IPS-20b (cell line): Measurements from ENCODE around the gene KRT4.

ENCODE experiments used
- H3K27ac ChIP-seq: one replicate; pipeline ENCODE4 v1.5.1; 2013; ENCODE audit warnings: low read length
- H3K27me3 ChIP-seq: 2 replicates; pipeline ENCODE4 v1.6.1; 2013; ENCODE audit warnings: mild to moderate bottlenecking, low read length, inconsistent platforms; ENCODE audit not compliant: insufficient read depth
- H3K36me3 ChIP-seq: 2 replicates; pipeline ENCODE4 v1.6.1; 2013; ENCODE audit warnings: low read depth, mild to moderate bottlenecking, inconsistent platforms, low read length, moderate library complexity; ENCODE audit not compliant: insufficient read depth
- H3K4me1 ChIP-seq: 2 replicates; pipeline ENCODE4 v1.6.1; 2013; ENCODE audit warnings: mild to moderate bottlenecking, control low read depth, inconsistent platforms, low read length, moderate library complexity; ENCODE audit not compliant: insufficient read depth
- H3K4me3 ChIP-seq: 2 replicates; pipeline ENCODE4 v1.5.1; 2013; ENCODE audit warnings: mild to moderate bottlenecking, low read length, inconsistent platforms
- H3K9ac ChIP-seq: 2 replicates; pipeline ENCODE4 v1.6.1; 2013; ENCODE audit warnings: low read depth, mild to moderate bottlenecking, inconsistent platforms, low read length, moderate library complexity
- H3K9me3 ChIP-seq: 2 replicates; pipeline ENCODE4 v1.6.1; 2013; ENCODE audit warnings: mild to moderate bottlenecking, low read depth, low read length, inconsistent platforms; ENCODE audit not compliant: insufficient read depth

KRT4 gene

DNA sequence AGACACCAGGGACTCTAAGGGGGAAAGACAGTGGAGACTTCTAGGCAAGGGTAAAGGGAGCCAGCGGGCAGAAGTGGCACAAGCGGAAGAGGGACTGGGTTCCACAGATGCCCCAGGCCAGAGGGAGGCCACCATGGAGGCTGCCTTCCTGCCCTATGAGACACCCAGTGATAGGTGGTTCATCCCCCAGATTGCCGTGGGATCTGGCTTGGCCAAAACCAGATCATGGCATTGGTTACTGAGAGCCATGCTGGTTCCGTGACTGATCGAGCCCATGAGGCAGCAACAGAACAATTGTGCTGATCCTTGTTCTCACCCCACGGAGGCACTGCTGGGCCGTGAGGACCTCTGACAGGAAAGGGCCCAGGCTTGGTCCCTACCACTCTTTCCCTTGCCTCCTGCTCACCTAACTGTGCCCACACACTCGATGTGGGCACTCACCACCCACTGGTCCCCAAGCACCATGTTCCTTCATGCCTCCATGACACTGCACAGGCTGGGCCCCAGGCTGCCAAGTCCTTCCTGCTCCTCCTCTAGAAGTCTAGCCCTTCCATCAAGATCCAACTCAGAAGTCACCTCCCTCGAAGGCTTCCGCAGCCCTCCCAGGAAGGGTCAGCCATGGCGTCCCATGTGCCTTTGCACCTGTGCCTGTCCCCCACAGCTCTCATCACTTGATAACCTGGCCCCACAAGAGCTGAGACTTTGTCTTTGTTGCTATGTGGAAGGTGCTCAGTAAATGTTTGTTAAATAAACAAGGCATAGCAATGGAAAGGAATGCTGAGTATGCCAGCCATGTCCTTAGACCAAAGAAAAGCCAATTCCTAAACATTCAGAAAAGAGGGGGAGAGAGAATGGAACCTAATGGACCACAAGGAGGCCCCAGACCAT lies 12.9 kb upstream of the KRT4 start:
- H3K27me3 ChIP-seq = no peaks in the 10 kb centered on the region; the same call in 1 of the 2 replicates
- no peak overlapping the region for H3K4me3 ChIP-seq
- no peak overlapping the region for H3K9ac ChIP-seq

GRCh38 chr12:52825961-52826360 lies 12.0 kb upstream of the KRT4 start:
- Histone ChIP-seq H3K9me3 (no peaks in the 10 kb centered on the region), H3K9ac (no peak overlapping the region), H3K4me1 (no peaks in the 10 kb centered on the region), H3K27me3 (no peaks in the 10 kb centered on the region; the same call in 1 of the 2 replicates), H3K36me3 (no peaks in the 10 kb centered on the region), H3K4me3 (no peak overlapping the region), H3K27ac (no peak overlapping the region)

More for the DNA sequence above, 12.9 kb upstream of the KRT4 start:
- no peak overlapping the region for H3K27ac ChIP-seq
- no peaks in the 10 kb centered on the region for H3K36me3 ChIP-seq
- H3K4me1 ChIP-seq = no peaks in the 10 kb centered on the region
- no peaks in the 10 kb centered on the region for H3K9me3 ChIP-seq

GRCh38 chr12:52824741-52825410 lies 11.0 kb upstream of the KRT4 start:
- no peak overlapping the region for H3K9ac ChIP-seq

DNA sequence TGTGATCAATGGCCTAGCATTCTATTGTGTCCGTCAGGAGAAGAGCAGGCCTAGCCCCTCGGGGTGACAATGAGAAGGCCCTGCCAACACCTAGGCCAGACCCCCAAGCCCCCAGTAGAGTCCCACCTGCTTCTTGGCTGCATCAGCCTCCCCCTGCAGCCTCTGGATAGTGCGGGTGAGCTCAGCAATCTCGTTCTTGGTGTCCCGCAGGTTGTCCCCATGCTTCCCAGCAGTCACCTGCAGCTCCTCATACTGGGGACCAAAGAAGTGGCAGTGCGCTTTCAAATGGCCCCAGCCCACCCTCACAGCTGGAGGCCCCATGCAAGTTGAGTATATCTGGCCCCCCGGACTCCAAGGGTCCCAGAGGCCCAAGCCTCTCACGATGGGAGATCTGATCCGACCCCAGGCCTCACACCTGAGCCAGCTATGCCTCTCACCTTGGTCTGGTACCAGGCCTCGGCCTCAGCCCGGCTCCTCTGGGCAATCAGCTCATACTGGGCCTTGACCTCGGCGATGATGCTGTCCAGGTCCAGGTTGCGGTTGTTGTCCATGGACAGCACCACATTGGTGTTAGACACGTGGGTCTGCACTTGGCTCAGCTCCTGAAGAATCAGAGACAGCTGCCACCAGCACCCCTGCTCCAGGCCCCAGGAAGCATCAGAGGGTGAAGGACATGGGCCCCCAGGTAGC lies 10.0 kb upstream of the KRT4 start:
- H3K36me3 ChIP-seq = no peaks in the 10 kb centered on the region
- no peaks in the 10 kb centered on the region for H3K4me1 ChIP-seq
- H3K4me3 ChIP-seq = no peak overlapping the region
- no peaks in the 10 kb centered on the region; the same call in 1 of the 2 replicates for H3K27me3 ChIP-seq
- no peak overlapping the region for H3K27ac ChIP-seq
- H3K9me3 ChIP-seq = no peaks in the 10 kb centered on the region
- H3K9ac ChIP-seq = no peak overlapping the region

More at GRCh38 chr12:52824741-52825410, 11.0 kb upstream of the KRT4 start:
- Histone ChIP-seq H3K4me3 (no peak overlapping the region), H3K9me3 (no peaks in the 10 kb centered on the region), H3K4me1 (no peaks in the 10 kb centered on the region), H3K27me3 (no peaks in the 10 kb centered on the region; the same call in 1 of the 2 replicates), H3K36me3 (no peaks in the 10 kb centered on the region), H3K27ac (no peak overlapping the region)

DNA sequence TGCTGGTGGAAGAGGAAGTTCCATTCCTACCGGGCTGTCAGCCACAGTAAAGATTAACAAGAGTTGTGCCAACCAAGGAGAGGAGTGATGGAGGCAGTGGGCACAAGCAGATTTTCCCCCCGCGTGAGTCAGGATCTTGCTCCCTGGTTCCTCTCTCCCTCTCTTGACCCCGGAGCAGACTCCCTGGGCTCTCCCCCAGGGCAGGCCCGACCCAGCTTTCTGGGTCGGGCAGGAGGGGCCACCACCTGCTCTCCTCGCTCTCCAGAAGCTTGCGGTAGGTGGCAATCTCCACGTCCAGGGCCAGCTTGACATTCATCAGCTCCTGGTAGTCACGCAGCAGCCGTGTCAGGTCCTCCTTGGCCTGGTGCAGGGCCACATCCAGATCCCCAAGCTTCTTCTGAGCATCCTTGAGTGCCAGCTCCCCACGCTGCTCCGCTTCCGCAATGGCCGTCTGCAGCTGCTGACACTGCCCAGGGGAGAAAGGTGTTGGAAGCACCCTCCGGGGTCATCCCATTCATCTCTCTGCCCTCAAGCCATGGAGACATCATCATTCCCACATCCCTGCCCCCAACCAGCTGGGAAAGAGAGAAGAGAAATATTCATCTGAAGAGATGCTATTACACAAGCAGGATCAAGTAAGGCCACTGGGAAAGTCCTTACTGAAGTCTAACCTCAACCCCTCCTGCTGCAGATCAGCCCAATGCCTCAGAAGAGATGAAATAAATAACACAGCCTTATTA lies 9.0 kb upstream of the KRT4 start:
- Histone ChIP-seq H3K9ac (no peak overlapping the region), H3K36me3 (no peaks in the 10 kb centered on the region), H3K9me3 (no peaks in the 10 kb centered on the region), H3K4me1 (no peaks in the 10 kb centered on the region), H3K27ac (no peak overlapping the region), H3K27me3 (no peaks in the 10 kb centered on the region; the same call in 1 of the 2 replicates), H3K4me3 (no peak overlapping the region)

DNA sequence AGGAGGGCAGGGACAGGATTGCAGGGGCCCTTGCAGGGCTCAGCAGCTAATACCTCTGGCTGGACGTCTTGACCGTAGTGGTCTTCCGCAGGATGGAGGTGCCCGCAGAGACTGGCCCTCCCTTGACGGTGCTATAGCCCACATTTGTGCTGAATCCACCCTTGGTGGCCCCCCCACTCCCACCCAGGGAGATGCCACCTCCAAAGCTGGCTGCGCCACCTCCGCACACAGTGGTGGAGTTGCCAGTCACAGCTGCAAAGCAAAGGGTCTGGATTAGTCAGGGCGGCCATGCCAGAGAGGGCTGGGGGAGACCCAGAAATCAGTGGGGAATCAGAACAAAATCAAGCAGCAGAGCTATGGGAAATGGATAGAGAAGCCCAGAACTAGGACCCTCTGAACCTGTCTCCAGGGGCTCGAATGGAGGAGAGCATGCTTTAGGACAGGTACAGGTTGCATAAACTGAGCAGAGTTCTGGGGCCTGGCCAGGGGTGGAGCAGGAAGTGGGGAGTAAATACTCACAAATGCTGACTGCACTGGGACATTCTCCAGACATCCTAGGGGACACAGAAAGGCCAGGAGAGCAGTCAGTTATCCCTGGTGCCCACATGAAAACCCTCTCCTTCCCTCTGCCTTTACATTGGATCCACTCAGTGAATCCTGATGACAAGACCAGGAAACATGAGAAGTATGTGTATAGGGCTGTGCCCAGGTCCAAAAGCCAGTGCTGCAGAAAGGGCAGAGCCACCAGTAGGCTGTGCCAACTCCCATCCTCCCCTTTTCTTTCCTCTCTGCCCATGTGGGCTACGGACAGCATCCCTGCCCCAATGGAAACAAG lies 8.1 kb upstream of the KRT4 start:
- Histone ChIP-seq H3K4me3 (no peak overlapping the region), H3K9me3 (no peaks in the 10 kb centered on the region), H3K27me3 (no peaks in the 10 kb centered on the region; the same call in 1 of the 2 replicates), H3K9ac (no peak overlapping the region), H3K36me3 (no peaks in the 10 kb centered on the region), H3K4me1 (no peaks in the 10 kb centered on the region), H3K27ac (no peak overlapping the region)

DNA sequence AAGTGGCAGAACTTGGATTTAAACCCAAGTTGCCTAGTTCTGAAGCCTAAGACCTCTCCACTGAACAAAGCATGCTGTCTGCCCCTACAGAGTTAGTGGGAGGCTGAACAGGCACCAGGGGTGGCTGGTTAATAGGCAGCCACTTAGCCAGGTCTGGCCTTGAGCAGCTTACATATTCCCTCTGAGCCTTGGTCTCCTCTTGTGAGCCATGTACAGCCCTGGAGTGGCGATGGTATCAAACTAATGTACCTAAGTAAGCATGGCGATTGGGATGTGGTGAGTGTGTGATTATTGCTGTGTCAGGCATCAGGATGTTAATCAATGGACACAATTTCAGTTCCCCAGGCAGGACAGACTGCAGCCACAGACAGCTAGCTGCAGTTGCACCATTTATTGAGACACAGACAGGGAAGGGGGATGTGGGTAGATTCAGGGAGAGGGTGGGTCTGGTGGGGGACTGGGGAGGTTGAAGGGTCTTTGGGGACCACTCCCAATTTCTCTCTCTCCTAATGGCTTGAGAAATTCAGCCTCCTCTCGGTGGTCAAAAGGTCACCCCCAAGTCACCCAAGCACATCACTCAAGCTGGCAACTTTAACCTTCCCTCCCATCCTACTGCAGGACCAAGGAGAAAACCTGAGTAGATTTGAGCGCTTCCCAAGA lies 7.3 kb upstream of the KRT4 start:
- H3K9ac ChIP-seq = no peak overlapping the region
- H3K27ac ChIP-seq = no peak overlapping the region
- H3K4me1 ChIP-seq = no peaks in the 10 kb centered on the region
- H3K27me3 ChIP-seq = no peaks in the 10 kb centered on the region; the same call in 1 of the 2 replicates
- no peak overlapping the region for H3K4me3 ChIP-seq
- no peaks in the 10 kb centered on the region for H3K36me3 ChIP-seq
- H3K9me3 ChIP-seq = no peaks in the 10 kb centered on the region

DNA sequence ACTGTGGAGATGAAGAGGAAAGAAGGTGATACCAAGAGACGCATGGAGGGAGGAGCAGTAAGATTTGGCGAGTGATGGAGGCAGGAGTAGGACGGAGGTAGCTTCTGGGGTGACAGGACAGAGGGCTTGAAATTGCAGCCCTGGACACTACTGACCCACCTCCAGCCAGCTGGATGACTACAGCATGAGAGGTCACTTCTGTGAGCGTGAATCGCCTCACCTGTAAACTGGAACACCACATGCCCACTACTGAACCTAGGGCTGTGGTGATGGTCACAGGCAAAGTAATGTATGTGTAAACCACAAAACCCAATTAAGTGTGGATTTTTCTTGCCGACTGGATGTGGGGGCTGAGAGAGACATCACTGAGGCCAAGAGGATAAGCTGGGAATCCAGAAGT lies 6.6 kb upstream of the KRT4 start:
- H3K4me3 ChIP-seq = no peak overlapping the region
- H3K9me3 ChIP-seq = no peaks in the 10 kb centered on the region
- no peaks in the 10 kb centered on the region for H3K4me1 ChIP-seq
- H3K36me3 ChIP-seq = no peaks in the 10 kb centered on the region
- no peaks in the 10 kb centered on the region; the same call in 1 of the 2 replicates for H3K27me3 ChIP-seq
- H3K27ac ChIP-seq = no peak overlapping the region
- H3K9ac ChIP-seq = no peak overlapping the region

DNA sequence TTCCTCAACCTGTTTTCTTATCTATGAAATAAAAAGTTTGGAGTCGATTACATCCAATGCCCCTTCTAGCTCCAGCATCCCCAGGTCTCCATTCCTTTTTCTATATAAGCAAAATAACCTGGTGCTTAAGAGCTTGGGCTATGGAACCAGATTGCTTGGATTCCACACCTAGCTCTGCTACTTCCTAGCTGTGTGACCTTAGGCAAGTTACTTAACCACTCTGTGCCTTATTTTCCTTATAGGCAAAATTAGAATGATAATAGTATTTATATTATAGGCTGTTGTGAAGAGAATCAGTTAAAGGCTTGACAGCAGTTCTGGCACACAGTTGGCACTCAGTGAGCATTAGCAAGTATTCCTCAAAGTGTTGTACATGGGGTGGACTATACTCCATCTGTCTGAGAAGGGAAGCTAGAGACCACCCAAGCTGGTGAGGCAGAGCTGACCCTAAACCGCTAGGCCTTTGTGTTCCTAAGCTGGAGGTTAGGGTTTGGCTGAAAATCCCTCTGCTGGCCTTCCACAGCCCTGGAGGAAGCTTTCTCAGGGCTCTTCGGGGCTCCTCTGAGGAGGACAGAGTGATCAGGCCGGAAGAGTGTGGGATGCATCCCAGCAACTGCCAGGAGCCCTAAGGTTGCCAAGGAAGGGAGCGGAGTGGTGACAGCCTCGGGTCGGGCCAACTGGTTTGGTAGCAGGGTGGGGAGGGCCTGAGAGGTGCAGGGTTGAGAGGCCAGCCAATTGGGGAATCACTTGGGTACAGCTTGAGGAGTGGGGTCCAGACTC lies 6.0 kb upstream of the KRT4 start:
- Histone ChIP-seq H3K4me1 (no peaks in the 10 kb centered on the region), H3K27ac (no peak overlapping the region), H3K36me3 (no peaks in the 10 kb centered on the region), H3K9me3 (no peaks in the 10 kb centered on the region), H3K9ac (no peak overlapping the region), H3K27me3 (no peaks in the 10 kb centered on the region; the same call in 1 of the 2 replicates), H3K4me3 (no peak overlapping the region)
